ENCODE data around the gene STK25. TPM values are rescaled to one million over a fixed set of nuclear protein-coding genes. Genes with fewer than 3 reads are reported as not detected.

STK25 gene
- total and polyA plus RNA-seq, 5 donors from 2014 or later = 79.7 to 117 (median 93.1) TPM

GRCh38 chr2:241503776-241504392 is 4.5 kb downstream of the STK25 start:
- peaks cover 18% of the 10 kb centered on the region for H3K4me1 ChIP-seq (ENCODE audit: control insufficient read depth, insufficient read depth, low read length, poor library complexity, severe bottlenecking)
- DNase-seq (no peak), ATAC-seq (ENCODE audit: low read depth in 2 of 2) (no peak)
- H3K36me3 Mint-ChIP-seq = peaks cover 7% of the 10 kb centered on the region
- peaks cover 2% of the 10 kb centered on the region for H3K36me3 ChIP-seq (ENCODE audit: control insufficient read depth, insufficient read depth, low read length)
- peak overlapping the region in 1 of 4 donors; percentile 32 for H3K4me3 Mint-ChIP-seq
- H3K27me3 ChIP-seq (ENCODE audit: control insufficient read depth, insufficient read depth, low read length) = no peaks in the 10 kb centered on the region
- no peak overlapping the region for H3K27ac Mint-ChIP-seq
- H3K9me3 Mint-ChIP-seq = peaks cover 0 to 1% (median 0%) of the 10 kb centered on the region in 7 donors
- H3K4me1 Mint-ChIP-seq = peaks cover 0 to 35% (median 3%) of the 10 kb centered on the region in 4 donors
- no peak overlapping the region for H3K27ac ChIP-seq (ENCODE audit: insufficient read depth, low read length, poor library complexity, severe bottlenecking)
- no peaks in the 10 kb centered on the region for H3K9me3 ChIP-seq (ENCODE audit: control insufficient read depth in 2 of 2, low read length in 2 of 2)
- H3K27me3 Mint-ChIP-seq = no peaks in the 10 kb centered on the region
- H3K4me3 ChIP-seq (ENCODE audit: low read depth, low read length) = no peak overlapping the region

- H3K27me3 Mint-ChIP-seq = no peaks in the 10 kb centered on the region
- Histone ChIP-seq H3K27me3 (ENCODE audit: control insufficient read depth, insufficient read depth, low read length) (no peaks in the 10 kb centered on the region), H3K9me3 (ENCODE audit: control insufficient read depth in 2 of 2, low read length in 2 of 2) (no peaks in the 10 kb centered on the region), H3K4me1 (ENCODE audit: control insufficient read depth, insufficient read depth, low read length, poor library complexity, severe bottlenecking) (peaks cover 9% of the 10 kb centered on the region), H3K36me3 (ENCODE audit: control insufficient read depth, insufficient read depth, low read length) (peaks cover 7% of the 10 kb centered on the region), H3K27ac (ENCODE audit: insufficient read depth, low read length, poor library complexity, severe bottlenecking) (no peak overlapping the region), H3K4me3 (ENCODE audit: low read depth, low read length) (no peak overlapping the region)
- DNase-seq = no peak
- no peak for ATAC-seq (ENCODE audit: low read depth in 2 of 2)
- H3K27ac Mint-ChIP-seq = no peak overlapping the region
- peaks cover 0 to 1% (median 0%) of the 10 kb centered on the region in 7 donors for H3K9me3 Mint-ChIP-seq
- peak overlapping the region in 1 of 4 donors; percentile 44 for H3K4me3 Mint-ChIP-seq
- peaks cover 7% of the 10 kb centered on the region for H3K36me3 Mint-ChIP-seq
- peaks cover 0 to 29% (median 3%) of the 10 kb centered on the region in 4 donors for H3K4me1 Mint-ChIP-seq
Measured at GRCh38 chr2:241502281-241502680, 6.1 kb downstream of the STK25 start.

- peaks cover 0 to 23% (median 1%) of the 10 kb centered on the region in 4 donors for H3K4me1 Mint-ChIP-seq
- peaks cover 7% of the 10 kb centered on the region for H3K36me3 Mint-ChIP-seq
- DNase-seq (no peak), ATAC-seq (ENCODE audit: low read depth in 2 of 2) (no peak)
- no peaks in the 10 kb centered on the region for H3K9me3 ChIP-seq (ENCODE audit: control insufficient read depth in 2 of 2, low read length in 2 of 2)
- no peak overlapping the region for H3K4me3 Mint-ChIP-seq
- peaks cover 8% of the 10 kb centered on the region for H3K36me3 ChIP-seq (ENCODE audit: control insufficient read depth, insufficient read depth, low read length)
- peaks cover 3% of the 10 kb centered on the region for H3K4me1 ChIP-seq (ENCODE audit: control insufficient read depth, insufficient read depth, low read length, poor library complexity, severe bottlenecking)
- no peaks in the 10 kb centered on the region for H3K27me3 Mint-ChIP-seq
- no peak overlapping the region for H3K27ac ChIP-seq (ENCODE audit: insufficient read depth, low read length, poor library complexity, severe bottlenecking)
- H3K27me3 ChIP-seq (ENCODE audit: control insufficient read depth, insufficient read depth, low read length) = no peaks in the 10 kb centered on the region
- no peak overlapping the region for H3K4me3 ChIP-seq (ENCODE audit: low read depth, low read length)
- no peak overlapping the region for H3K27ac Mint-ChIP-seq
- H3K9me3 Mint-ChIP-seq = no peaks in the 10 kb centered on the region
Measured at GRCh38 chr2:241501551-241501950, 6.8 kb downstream of the STK25 start.

- Histone ChIP-seq H3K9me3 (ENCODE audit: control insufficient read depth in 2 of 2, low read length in 2 of 2) (no peaks in the 10 kb centered on the region), H3K27me3 (ENCODE audit: control insufficient read depth, insufficient read depth, low read length) (no peaks in the 10 kb centered on the region), H3K36me3 (ENCODE audit: control insufficient read depth, insufficient read depth, low read length) (peaks cover 8% of the 10 kb centered on the region), H3K4me1 (ENCODE audit: control insufficient read depth, insufficient read depth, low read length, poor library complexity, severe bottlenecking) (peaks cover 3% of the 10 kb centered on the region), H3K4me3 (ENCODE audit: low read depth, low read length) (no peak overlapping the region), H3K27ac (ENCODE audit: insufficient read depth, low read length, poor library complexity, severe bottlenecking) (no peak overlapping the region)
- H3K27me3 Mint-ChIP-seq = no peaks in the 10 kb centered on the region
- no peaks in the 10 kb centered on the region for H3K9me3 Mint-ChIP-seq
- peaks cover 0 to 20% (median 1%) of the 10 kb centered on the region in 4 donors for H3K4me1 Mint-ChIP-seq
- no peak overlapping the region for H3K27ac Mint-ChIP-seq
- no peak overlapping the region for H3K4me3 Mint-ChIP-seq
- DNase-seq (no peak), ATAC-seq (ENCODE audit: low read depth in 2 of 2) (no peak)
- H3K36me3 Mint-ChIP-seq = peaks cover 7% of the 10 kb centered on the region
Measured at GRCh38 chr2:241501099-241501541, 7.3 kb downstream of the STK25 start.

- peaks cover 7% of the 10 kb centered on the region for H3K36me3 Mint-ChIP-seq
- H3K36me3 ChIP-seq (ENCODE audit: control insufficient read depth, insufficient read depth, low read length) = peaks cover 10% of the 10 kb centered on the region
Measured at GRCh38 chr2:241500431-241500975, 7.9 kb downstream of the STK25 start.

GRCh38 chr2:241500016-241500415 is 8.4 kb downstream of the STK25 start:
- H3K4me3 Mint-ChIP-seq = no peak overlapping the region
- DNase-seq = no peak
- Histone ChIP-seq H3K4me1 (ENCODE audit: control insufficient read depth, insufficient read depth, low read length, poor library complexity, severe bottlenecking) (no peaks in the 10 kb centered on the region), H3K36me3 (ENCODE audit: control insufficient read depth, insufficient read depth, low read length) (peaks cover 15% of the 10 kb centered on the region), H3K4me3 (ENCODE audit: low read depth, low read length) (no peak overlapping the region), H3K27ac (ENCODE audit: insufficient read depth, low read length, poor library complexity, severe bottlenecking) (no peak overlapping the region), H3K9me3 (ENCODE audit: control insufficient read depth in 2 of 2, low read length in 2 of 2) (no peaks in the 10 kb centered on the region), H3K27me3 (ENCODE audit: control insufficient read depth, insufficient read depth, low read length) (no peaks in the 10 kb centered on the region)
- no peaks in the 10 kb centered on the region for H3K9me3 Mint-ChIP-seq
- H3K27me3 Mint-ChIP-seq = no peaks in the 10 kb centered on the region
- no peak for ATAC-seq (ENCODE audit: low read depth in 2 of 2)
- peaks cover 0 to 11% (median 1%) of the 10 kb centered on the region in 4 donors for H3K4me1 Mint-ChIP-seq
- no peak overlapping the region for H3K27ac Mint-ChIP-seq
- peaks cover 10% of the 10 kb centered on the region for H3K36me3 Mint-ChIP-seq

More at GRCh38 chr2:241500431-241500975, 7.9 kb downstream of the STK25 start:
- ATAC-seq (ENCODE audit: low read depth in 2 of 2) = no peak
- peaks cover 1% of the 10 kb centered on the region for H3K4me1 ChIP-seq (ENCODE audit: control insufficient read depth, insufficient read depth, low read length, poor library complexity, severe bottlenecking)
- Mint-ChIP-seq H3K27ac (no peak overlapping the region), H3K4me1 (peaks cover 0 to 16% (median 1%) of the 10 kb centered on the region in 4 donors), H3K4me3 (no peak overlapping the region), H3K9me3 (no peaks in the 10 kb centered on the region), H3K27me3 (no peaks in the 10 kb centered on the region)
- no peak overlapping the region for H3K4me3 ChIP-seq (ENCODE audit: low read depth, low read length)
- no peak overlapping the region for H3K27ac ChIP-seq (ENCODE audit: insufficient read depth, low read length, poor library complexity, severe bottlenecking)
- no peaks in the 10 kb centered on the region for H3K27me3 ChIP-seq (ENCODE audit: control insufficient read depth, insufficient read depth, low read length)
- no peaks in the 10 kb centered on the region for H3K9me3 ChIP-seq (ENCODE audit: control insufficient read depth in 2 of 2, low read length in 2 of 2)
- no peak for DNase-seq

- ATAC-seq (ENCODE audit: low read depth in 2 of 2) = no peak
Measured at GRCh38 chr2:241499146-241499965, 9.0 kb downstream of the STK25 start.

More at GRCh38 chr2:241499146-241499965, 9.0 kb downstream of the STK25 start:
- Histone ChIP-seq H3K27ac (ENCODE audit: insufficient read depth, low read length, poor library complexity, severe bottlenecking) (no peak overlapping the region), H3K4me1 (ENCODE audit: control insufficient read depth, insufficient read depth, low read length, poor library complexity, severe bottlenecking) (no peaks in the 10 kb centered on the region), H3K4me3 (ENCODE audit: low read depth, low read length) (no peak overlapping the region), H3K9me3 (ENCODE audit: control insufficient read depth in 2 of 2, low read length in 2 of 2) (no peaks in the 10 kb centered on the region), H3K36me3 (ENCODE audit: control insufficient read depth, insufficient read depth, low read length) (peaks cover 20% of the 10 kb centered on the region), H3K27me3 (ENCODE audit: control insufficient read depth, insufficient read depth, low read length) (no peaks in the 10 kb centered on the region)
- Mint-ChIP-seq H3K4me1 (peaks cover 0 to 4% (median 1%) of the 10 kb centered on the region in 4 donors), H3K9me3 (no peaks in the 10 kb centered on the region), H3K27me3 (no peaks in the 10 kb centered on the region), H3K27ac (no peak overlapping the region), H3K36me3 (peaks cover 11% of the 10 kb centered on the region), H3K4me3 (no peak overlapping the region)
- no peak for DNase-seq

All from CD4-positive, CD25-positive, alpha-beta regulatory T cell (primary cell).